K562 (cell line): ENCODE measurements around the gene ZNF839. TPM values are rescaled to one million over a fixed set of nuclear protein-coding genes. Genes with fewer than 3 reads are reported as not detected.
A peak's percentile ranks its signal among the peaks of the same experiment; 100 is the strongest.

Experiments
- CBX3 ChIP-seq, 2 experiments: IDR thresholded peaks; 1 replicate in 1 of 2; 2 replicates in 1 of 2; pipeline ENCODE4 v1.6.1; 2012; ENCODE audit warnings: inconsistent platforms in 2 of 2, low read length in 2 of 2, borderline replicate concordance in 1 of 2, control low read depth in 1 of 2
- CBX8 ChIP-seq: fragments of 200-600 bp; sonication (generic); IDR thresholded peaks from 2 replicates; pipeline ENCODE4 v1.6.1; 2012; ENCODE audit warnings: borderline replicate concordance, mixed run types, low read depth, mild to moderate bottlenecking, moderate library complexity, mixed read lengths, low read length, control low read depth, inconsistent platforms; ENCODE audit not compliant: poor library complexity, severe bottlenecking; ENCODE audit errors: extremely low read depth
- ETV5 ChIP-seq: sonication (generic); formaldehyde crosslinking; IDR thresholded peaks from 2 replicates; pipeline ENCODE4 v1.4.0; 2020; ENCODE audit warnings: low read depth, mild to moderate bottlenecking, missing genetic modification reagents
- HCFC1 ChIP-seq: IDR thresholded peaks from 2 replicates; pipeline ENCODE4 v1.6.1; 2012; ENCODE audit warnings: low read depth, low read length, improper control_type of control experiment
- RREB1 ChIP-seq: fragments of 250-450 bp; sonication (Bioruptor Pico); IDR thresholded peaks from 2 replicates; pipeline ENCODE4 v1.4.0; 2020
- polyA plus RNA-seq, 8 experiments: library from polyadenylated mRNA; depleted of rRNA in 4 of 8; stranded (reverse) in 5 of 8; unstranded in 3 of 8; fragments of >200 nt; fragmentation: Nextera tagmentation in 2 of 8; fragmentation: Illumina TruSeq in 1 of 8; extraction: Ambion mirVana in 2 of 8; extraction: Trizol in 1 of 8; gene quantifications; 2 replicates each; pipeline versions ENCODE4 v1.2.1 to v1.2.3, GENCODE V29; 2011 to 2014; ENCODE audit warnings: inconsistent platforms in 1 of 8, missing spikeins in 1 of 8
- total RNA-seq, 7 experiments: library from RNA; depleted of rRNA in 6 of 7; stranded (reverse); fragments of >200 nt in 6 of 7; fragmentation: Illumina TruSeq in 2 of 7; extraction: Trizol in 2 of 7; gene quantifications; 2 replicates each; pipeline versions ENCODE4 v1.2.1 to v1.2.3, GENCODE V29; 2011 to 2021; ENCODE audit warnings: low replicate concordance in 1 of 7
- TF ChIP-seq, protein P1 (sequence below): fragments of 450-650 bp; IDR thresholded peaks from 2 replicates; pipeline ENCODE4 v1.6.1; 2016; ENCODE audit warnings: low read depth
- TF ChIP-seq, protein P2 (sequence below), 2 experiments: fragments of 200-800 bp in 1 of 2; sonication (Bioruptor generic) in 1 of 2; sonication (generic) in 1 of 2; formaldehyde crosslinking in 1 of 2; IDR thresholded peaks in 1 of 2; conservative IDR thresholded peaks in 1 of 2; 2 replicates each; pipeline versions ENCODE4 v1.5.0 to v1.6.1; 2016 to 2020; ENCODE audit warnings: missing compliant biosample characterization in 1 of 2, missing genetic modification characterization in 1 of 2, missing genetic modification reagents in 1 of 2

ZNF839 gene
- total and polyA plus RNA-seq, 9 of the 15 experiments (the other 6 are each of a cell fraction or from before 2014, with no cell fraction given), result 0.42 to 8.4 (median 5.7) TPM

GRCh38 chr14:102316743-102317563 lies 2.6 kb upstream of the ZNF839 start (continued):
- TF ChIP-seq, protein P1, sequence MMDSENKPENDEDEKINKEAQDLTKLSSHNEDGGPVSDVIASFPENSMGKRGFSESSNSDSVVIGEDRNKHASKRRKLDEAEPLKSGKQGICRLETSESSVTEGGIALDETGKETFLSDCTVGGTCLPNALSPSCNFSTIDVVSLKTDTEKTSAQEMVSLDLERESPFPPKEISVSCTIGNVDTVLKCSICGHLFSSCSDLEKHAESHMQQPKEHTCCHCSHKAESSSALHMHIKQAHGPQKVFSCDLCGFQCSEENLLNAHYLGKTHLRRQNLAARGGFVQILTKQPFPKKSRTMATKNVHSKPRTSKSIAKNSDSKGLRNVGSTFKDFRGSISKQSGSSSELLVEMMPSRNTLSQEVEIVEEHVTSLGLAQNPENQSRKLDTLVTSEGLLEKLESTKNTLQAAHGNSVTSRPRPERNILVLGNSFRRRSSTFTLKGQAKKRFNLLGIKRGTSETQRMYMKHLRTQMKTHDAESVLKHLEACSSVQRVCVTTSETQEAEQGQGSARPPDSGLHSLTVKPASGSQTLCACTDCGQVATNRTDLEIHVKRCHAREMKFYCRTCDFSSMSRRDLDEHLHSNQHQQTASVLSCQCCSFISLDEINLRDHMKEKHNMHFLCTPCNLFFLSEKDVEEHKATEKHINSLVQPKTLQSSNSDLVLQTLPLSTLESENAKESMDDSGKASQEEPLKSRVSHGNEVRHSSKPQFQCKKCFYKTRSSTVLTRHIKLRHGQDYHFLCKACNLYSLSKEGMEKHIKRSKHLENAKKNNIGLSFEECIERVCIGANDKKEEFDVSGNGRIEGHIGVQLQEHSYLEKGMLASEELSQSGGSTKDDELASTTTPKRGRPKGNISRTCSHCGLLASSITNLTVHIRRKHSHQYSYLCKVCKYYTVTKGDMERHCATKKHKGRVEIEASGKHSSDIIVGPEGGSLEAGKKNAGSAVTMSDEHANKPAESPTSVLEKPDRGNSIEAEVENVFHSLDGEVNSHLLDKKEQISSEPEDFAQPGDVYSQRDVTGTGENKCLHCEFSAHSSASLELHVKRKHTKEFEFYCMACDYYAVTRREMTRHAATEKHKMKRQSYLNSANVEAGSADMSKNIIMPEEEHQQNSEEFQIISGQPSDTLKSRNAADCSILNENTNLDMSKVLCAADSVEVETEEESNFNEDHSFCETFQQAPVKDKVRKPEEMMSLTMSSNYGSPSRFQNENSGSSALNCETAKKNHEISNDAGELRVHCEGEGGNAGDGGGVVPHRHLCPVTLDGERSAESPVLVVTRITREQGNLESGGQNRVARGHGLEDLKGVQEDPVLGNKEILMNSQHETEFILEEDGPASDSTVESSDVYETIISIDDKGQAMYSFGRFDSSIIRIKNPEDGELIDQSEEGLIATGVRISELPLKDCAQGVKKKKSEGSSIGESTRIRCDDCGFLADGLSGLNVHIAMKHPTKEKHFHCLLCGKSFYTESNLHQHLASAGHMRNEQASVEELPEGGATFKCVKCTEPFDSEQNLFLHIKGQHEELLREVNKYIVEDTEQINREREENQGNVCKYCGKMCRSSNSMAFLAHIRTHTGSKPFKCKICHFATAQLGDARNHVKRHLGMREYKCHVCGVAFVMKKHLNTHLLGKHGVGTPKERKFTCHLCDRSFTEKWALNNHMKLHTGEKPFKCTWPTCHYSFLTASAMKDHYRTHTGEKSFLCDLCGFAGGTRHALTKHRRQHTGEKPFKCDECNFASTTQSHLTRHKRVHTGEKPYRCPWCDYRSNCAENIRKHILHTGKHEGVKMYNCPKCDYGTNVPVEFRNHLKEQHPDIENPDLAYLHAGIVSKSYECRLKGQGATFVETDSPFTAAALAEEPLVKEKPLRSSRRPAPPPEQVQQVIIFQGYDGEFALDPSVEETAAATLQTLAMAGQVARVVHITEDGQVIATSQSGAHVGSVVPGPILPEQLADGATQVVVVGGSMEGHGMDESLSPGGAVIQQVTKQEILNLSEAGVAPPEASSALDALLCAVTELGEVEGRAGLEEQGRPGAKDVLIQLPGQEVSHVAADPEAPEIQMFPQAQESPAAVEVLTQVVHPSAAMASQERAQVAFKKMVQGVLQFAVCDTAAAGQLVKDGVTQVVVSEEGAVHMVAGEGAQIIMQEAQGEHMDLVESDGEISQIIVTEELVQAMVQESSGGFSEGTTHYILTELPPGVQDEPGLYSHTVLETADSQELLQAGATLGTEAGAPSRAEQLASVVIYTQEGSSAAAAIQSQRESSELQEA, result peak; percentile 78
- TF ChIP-seq CBX8 (no peak), HCFC1 (peak; percentile 44; the same call in 1 of the 2 replicates), RREB1 (CRISPR knock-in tag) (no peak), CBX3 (IDR thresholded peaks at IDR 0.05; ENCODE audit: borderline replicate concordance in 1 of 2, low read length in 2 of 2) (peak in 1 of 2 experiments; percentile 38; a peak in 1 of 3 replicates), ETV5 (CRISPR knock-in tag) (peak; percentile 61; the same call in 1 of the 2 replicates)
- TF ChIP-seq, protein P2, sequence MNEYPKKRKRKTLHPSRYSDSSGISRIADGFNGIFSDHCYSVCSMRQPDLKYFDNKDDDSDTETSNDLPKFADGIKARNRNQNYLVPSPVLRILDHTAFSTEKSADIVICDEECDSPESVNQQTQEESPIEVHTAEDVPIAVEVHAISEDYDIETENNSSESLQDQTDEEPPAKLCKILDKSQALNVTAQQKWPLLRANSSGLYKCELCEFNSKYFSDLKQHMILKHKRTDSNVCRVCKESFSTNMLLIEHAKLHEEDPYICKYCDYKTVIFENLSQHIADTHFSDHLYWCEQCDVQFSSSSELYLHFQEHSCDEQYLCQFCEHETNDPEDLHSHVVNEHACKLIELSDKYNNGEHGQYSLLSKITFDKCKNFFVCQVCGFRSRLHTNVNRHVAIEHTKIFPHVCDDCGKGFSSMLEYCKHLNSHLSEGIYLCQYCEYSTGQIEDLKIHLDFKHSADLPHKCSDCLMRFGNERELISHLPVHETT (CRISPR knock-in tag; conservative IDR thresholded peaks at IDR 0.05 in 1 of 2, IDR thresholded peaks at IDR 0.05 in 1 of 2), result 0 out of 4 replicates have a peak, but pooled peaks of 1 of the 2 experiments have one; percentile 37
